Nephron progenitor cell (in vitro differentiated cells): ENCODE measurements around the gene CREB1.
"Not testable (repeated sequence)": the region's sequence is repeated elsewhere in the genome, so short reads cannot be mapped to it uniquely, and the experiment has no call there.

ENCODE experiments used
- DNase-seq: peaks from one replicate; pipeline ENCODE4 v3.0.0; 2021
- H3K27ac Mint-ChIP-seq: 2 replicates; pipeline ENCODE4 v1.8.0; 2021; ENCODE audit warnings: mild to moderate bottlenecking, moderate library complexity, mixed read lengths
- H3K27me3 Mint-ChIP-seq: 2 replicates; pipeline ENCODE4 v1.8.0; 2021; ENCODE audit warnings: mild to moderate bottlenecking, low read depth, mixed read lengths; ENCODE audit not compliant: poor library complexity
- H3K36me3 Mint-ChIP-seq: 2 replicates; pipeline ENCODE4 v1.8.0; 2021; ENCODE audit warnings: low read depth, mixed read lengths
- H3K4me1 Mint-ChIP-seq: 2 replicates; pipeline ENCODE4 v1.8.0; 2021; ENCODE audit warnings: mixed read lengths
- H3K4me3 Mint-ChIP-seq: 2 replicates; pipeline ENCODE4 v1.8.0; 2021; ENCODE audit warnings: mild to moderate bottlenecking, moderate library complexity, mixed read lengths
- H3K9me3 Mint-ChIP-seq: 2 replicates; pipeline ENCODE4 v1.8.0; 2021; ENCODE audit warnings: mild to moderate bottlenecking, moderate library complexity, mixed read lengths
- TF ChIP-seq, protein P1 (sequence below): fragments of 200-600 bp; sonication (generic); IDR thresholded peaks from 2 replicates; pipeline ENCODE4 v1.5.0; 2021; ENCODE audit warnings: antibody characterized with exemption

CREB1 gene

DNA sequence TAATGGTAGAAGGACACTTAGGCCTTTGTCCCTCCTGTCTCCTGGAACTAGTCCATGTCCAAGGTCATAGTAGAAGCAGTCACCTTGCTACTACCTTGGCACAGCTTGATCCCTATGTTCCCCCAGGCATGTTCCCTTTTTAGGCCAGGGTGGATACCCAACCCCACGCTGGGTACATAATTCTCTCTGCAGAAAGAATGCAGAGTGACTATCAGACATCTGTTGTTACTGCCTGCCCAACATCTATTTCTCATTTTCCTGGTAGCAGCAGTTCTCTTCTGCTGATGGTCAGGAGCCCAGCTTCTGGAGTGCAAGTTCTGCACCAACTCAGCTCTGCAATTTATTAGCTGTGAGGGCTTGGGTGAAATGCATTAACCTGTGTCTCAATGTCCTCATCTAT lies 99.8 kb downstream of the CREB1 start:
- H3K27me3 Mint-ChIP-seq: peaks cover 15% of the 10 kb centered on the region
- H3K27ac Mint-ChIP-seq: no peak overlapping the region
- H3K9me3 Mint-ChIP-seq: no peaks in the 10 kb centered on the region
- peaks cover 5% of the 10 kb centered on the region for H3K4me1 Mint-ChIP-seq
- H3K36me3 Mint-ChIP-seq: no peaks in the 10 kb centered on the region
- no peak overlapping the region for H3K4me3 Mint-ChIP-seq
- DNase-seq: no peak
- TF ChIP-seq, protein P1, sequence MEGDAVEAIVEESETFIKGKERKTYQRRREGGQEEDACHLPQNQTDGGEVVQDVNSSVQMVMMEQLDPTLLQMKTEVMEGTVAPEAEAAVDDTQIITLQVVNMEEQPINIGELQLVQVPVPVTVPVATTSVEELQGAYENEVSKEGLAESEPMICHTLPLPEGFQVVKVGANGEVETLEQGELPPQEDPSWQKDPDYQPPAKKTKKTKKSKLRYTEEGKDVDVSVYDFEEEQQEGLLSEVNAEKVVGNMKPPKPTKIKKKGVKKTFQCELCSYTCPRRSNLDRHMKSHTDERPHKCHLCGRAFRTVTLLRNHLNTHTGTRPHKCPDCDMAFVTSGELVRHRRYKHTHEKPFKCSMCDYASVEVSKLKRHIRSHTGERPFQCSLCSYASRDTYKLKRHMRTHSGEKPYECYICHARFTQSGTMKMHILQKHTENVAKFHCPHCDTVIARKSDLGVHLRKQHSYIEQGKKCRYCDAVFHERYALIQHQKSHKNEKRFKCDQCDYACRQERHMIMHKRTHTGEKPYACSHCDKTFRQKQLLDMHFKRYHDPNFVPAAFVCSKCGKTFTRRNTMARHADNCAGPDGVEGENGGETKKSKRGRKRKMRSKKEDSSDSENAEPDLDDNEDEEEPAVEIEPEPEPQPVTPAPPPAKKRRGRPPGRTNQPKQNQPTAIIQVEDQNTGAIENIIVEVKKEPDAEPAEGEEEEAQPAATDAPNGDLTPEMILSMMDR: no peak

DNA sequence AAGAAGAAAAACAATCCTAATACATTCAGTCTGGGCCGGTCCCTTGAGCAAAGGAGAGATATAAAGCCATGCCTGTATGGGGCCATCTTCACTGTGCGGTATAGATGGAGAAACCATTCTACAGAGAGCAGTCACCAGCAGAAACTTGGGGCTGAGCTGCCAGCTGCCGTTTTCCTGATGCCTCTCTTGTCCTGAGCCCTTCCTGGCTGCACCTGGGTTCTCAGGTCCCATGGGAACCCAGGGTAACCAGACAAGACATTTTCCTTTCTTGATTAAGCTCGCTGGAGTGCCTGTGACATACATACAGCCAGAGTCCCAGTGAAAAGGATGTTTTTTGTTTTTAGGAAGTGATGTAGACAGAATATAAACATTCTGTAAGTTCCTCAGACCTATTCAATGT lies 100.7 kb downstream of the CREB1 start:
- Mint-ChIP-seq H3K4me1 (peaks cover 5% of the 10 kb centered on the region), H3K9me3 (no peaks in the 10 kb centered on the region), H3K36me3 (no peaks in the 10 kb centered on the region), H3K27ac (no peak overlapping the region), H3K27me3 (peaks cover 18% of the 10 kb centered on the region), H3K4me3 (no peak overlapping the region)
- DNase-seq: no peak
- TF ChIP-seq, protein P1: no peak

DNA sequence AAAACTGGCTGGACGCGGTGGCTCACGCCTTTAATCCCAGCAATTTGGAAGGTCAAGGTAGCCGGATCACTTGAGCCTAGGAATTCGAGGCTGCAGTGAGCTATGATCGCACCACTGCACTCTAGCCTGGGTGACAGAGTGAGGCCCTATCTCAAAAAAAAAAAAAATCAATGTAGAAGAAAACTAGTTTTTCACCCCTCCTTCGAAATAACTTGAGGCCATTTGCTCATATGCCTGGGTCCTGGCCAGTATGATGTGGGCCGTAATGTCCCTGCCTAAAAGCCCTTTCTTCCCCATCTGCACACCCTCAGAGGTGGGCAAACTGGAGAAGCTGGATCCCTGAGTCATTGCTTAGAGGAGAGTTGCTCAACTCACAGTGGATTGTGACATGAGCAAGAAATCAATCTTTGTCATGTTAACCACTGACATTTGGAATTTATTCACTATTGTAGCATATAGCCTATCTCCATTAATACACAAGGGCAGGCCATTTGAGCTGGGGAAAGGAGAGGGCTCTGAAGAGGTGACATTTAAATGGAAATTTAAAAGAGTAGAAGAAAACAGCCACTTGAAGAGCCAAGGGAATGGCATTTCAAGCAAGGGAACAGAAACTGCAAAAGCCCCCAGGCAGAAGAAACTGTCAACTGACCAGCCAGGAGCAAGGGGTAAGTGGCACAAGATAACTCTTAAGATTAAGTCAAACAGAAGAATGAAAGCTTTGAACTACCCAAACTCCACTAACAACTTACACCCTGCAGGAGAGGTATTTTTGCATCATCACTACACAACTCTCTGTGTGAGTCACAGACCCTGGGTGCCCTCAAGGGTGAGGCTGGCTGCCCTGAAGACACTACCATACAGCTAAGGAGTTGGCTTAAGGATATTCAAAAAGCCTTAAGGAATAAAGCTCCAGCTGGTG lies 103.1 kb downstream of the CREB1 start:
- TF ChIP-seq, protein P1: no peak
- H3K36me3 Mint-ChIP-seq: no peaks in the 10 kb centered on the region
- DNase-seq: no peak
- H3K27ac Mint-ChIP-seq: no peak overlapping the region
- H3K27me3 Mint-ChIP-seq: peaks cover 7% of the 10 kb centered on the region
- no peaks in the 10 kb centered on the region for H3K4me1 Mint-ChIP-seq
- H3K9me3 Mint-ChIP-seq: no peaks in the 10 kb centered on the region
- no peak overlapping the region for H3K4me3 Mint-ChIP-seq

GRCh38 chr2:207633686-207634085 lies 103.9 kb downstream of the CREB1 start:
- Mint-ChIP-seq H3K4me1 (no peaks in the 10 kb centered on the region), H3K4me3 (no peak overlapping the region), H3K27me3 (peaks cover 7% of the 10 kb centered on the region), H3K27ac (no peak overlapping the region), H3K9me3 (no peaks in the 10 kb centered on the region), H3K36me3 (no peaks in the 10 kb centered on the region)
- DNase-seq: no peak
- TF ChIP-seq, protein P1: no peak

DNA sequence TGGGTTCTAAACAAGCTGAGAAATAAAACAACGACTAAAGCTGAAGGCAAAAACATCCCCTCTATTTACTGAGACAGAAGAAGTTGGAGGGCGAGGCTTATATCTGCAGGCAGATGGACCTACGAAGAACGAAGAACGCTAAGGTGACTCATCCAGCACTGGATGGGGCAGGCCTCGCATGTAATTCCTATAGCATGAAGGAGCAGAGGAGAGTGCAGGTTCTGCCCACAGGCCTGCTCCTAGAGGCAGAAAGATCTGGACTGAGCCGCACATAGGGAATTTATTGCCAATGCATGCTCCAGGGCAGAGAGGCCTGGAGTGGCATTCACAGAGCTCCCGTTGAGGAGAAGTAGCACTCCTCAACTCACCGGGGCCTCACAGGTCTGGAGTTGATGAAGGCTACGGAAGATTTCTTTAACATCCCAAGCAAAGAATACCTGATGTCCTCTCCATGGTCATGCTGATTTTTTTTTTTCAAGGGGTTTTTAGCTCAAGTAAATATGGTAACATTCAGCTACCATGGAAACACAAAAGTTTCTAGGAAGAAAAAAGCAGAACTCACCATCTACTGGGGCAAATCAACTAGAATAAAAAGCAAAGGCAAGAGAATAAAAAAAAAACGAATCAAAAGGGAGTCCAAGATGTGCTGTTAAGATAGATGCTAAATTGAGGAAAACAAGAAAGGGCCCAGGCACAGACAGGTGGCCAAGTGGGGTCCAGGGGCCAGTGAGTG lies 105.9 kb downstream of the CREB1 start:
- TF ChIP-seq, protein P1: no peak
- H3K27ac Mint-ChIP-seq: no peak overlapping the region
- H3K27me3 Mint-ChIP-seq: peaks cover 5% of the 10 kb centered on the region

GRCh38 chr2:207639288-207639687 lies 109.5 kb downstream of the CREB1 start:
- not testable (repeated sequence) for H3K4me3 Mint-ChIP-seq, H3K27ac Mint-ChIP-seq, DNase-seq, H3K36me3 Mint-ChIP-seq, H3K4me1 Mint-ChIP-seq
- Mint-ChIP-seq H3K9me3 (peaks cover 22% of the 10 kb centered on the region), H3K27me3 (peaks cover 15% of the 10 kb centered on the region)

More for the DNA sequence above, 105.9 kb downstream of the CREB1 start:
- H3K4me3 Mint-ChIP-seq: no peak overlapping the region
- peaks cover 6% of the 10 kb centered on the region for H3K9me3 Mint-ChIP-seq
- no peak for DNase-seq
- H3K4me1 Mint-ChIP-seq: no peaks in the 10 kb centered on the region
- no peaks in the 10 kb centered on the region for H3K36me3 Mint-ChIP-seq
